Uterus (tissue), 4 donors: ENCODE measurements around the gene ESPNL. TPM values are rescaled to one million over a fixed set of nuclear protein-coding genes. Genes with fewer than 3 reads are reported as not detected.

Source experiments
- DNase-seq, 2 donors: peaks; one replicate each; pipeline ENCODE4 v3.0.0-alpha.2; 2019 to 2020
- H3K27ac ChIP-seq, 2 donors: fragments of 200-600 bp; sonication (generic); 1 replicate in 1 of 2; 2 replicates in 1 of 2; pipeline ENCODE4 v1.5.1; 2016 to 2018
- H3K27me3 ChIP-seq, 2 donors: fragments of 200-600 bp; sonication (generic); one replicate each; pipeline ENCODE4 v1.5.1; 2018 to 2019; ENCODE audit warnings: control low read depth in 1 of 2
- H3K36me3 ChIP-seq, 2 donors: fragments of 200-600 bp; sonication (generic); one replicate each; pipeline ENCODE4 v1.5.1; 2019; ENCODE audit warnings: control low read depth in 1 of 2
- H3K4me1 ChIP-seq, 2 donors: fragments of 200-600 bp; sonication (generic); one replicate each; pipeline ENCODE4 v1.5.1; 2018 to 2019; ENCODE audit warnings: control low read depth in 1 of 2
- H3K4me3 ChIP-seq, 2 donors: fragments of 200-600 bp; sonication (generic); 1 replicate in 1 of 2; 2 replicates in 1 of 2; pipeline ENCODE4 v1.5.1; 2018 to 2019; ENCODE audit warnings: mild to moderate bottlenecking in 1 of 2
- H3K9me3 ChIP-seq, 2 donors: fragments of 200-600 bp; sonication (generic); one replicate each; pipeline ENCODE4 v1.5.1; 2019; ENCODE audit warnings: control low read depth in 1 of 2
- POLR2A ChIP-seq, 2 donors: fragments of 450-650 bp; IDR thresholded peaks; one replicate each; pipeline ENCODE4 v1.6.1; 2016; ENCODE audit warnings: antibody characterized with exemption in 2 of 2, mild to moderate bottlenecking in 1 of 2, moderate library complexity in 1 of 2
- intact Hi-C: fragments of 100-400 bp; cut with DNase I; formaldehyde crosslinking; loops from one replicate; pipeline ENCODE4 v1.15.1; 2023; ENCODE audit warnings: low total_unique reads
- total RNA-seq, 4 donors: library from RNA; depleted of rRNA in 3 of 4; stranded (reverse); fragments of >200 nt in 3 of 4; gene quantifications; one replicate each; pipeline versions ENCODE4 v1.1.0 to v1.2.4, GENCODE V29; 2014 to 2023
- TF ChIP-seq, protein P1 (sequence below), 4 experiments: fragments of 200-600 bp in 2 of 4; fragments of 450-650 bp in 2 of 4; sonication (generic) in 2 of 4; IDR thresholded peaks; one replicate each; pipeline ENCODE4 v1.5.1; 2016 to 2019; ENCODE audit warnings: antibody characterized with exemption in 4 of 4, mild to moderate bottlenecking in 2 of 4, moderate library complexity in 1 of 4
- donor health status: DM: yes; HTN: yes; CAD: no.

The ESPNL gene
- total RNA-seq, 4 donors from 2014 or later: 0.34 to 7.7 TPM; not detected in 2

GRCh38 chr2:238161291-238162051 lies 61.3 kb downstream of the ESPNL start:
- peaks cover 0 to 12% of the 10 kb centered on the region in 2 donors for H3K4me1 ChIP-seq
- no peak overlapping the region for H3K4me3 ChIP-seq
- no peaks in the 10 kb centered on the region for H3K9me3 ChIP-seq
- DNase-seq: no peak
- intact Hi-C loops: no loop called here
- peaks cover 0 to 7% of the 10 kb centered on the region in 2 donors for H3K27me3 ChIP-seq
- no peaks in the 10 kb centered on the region for H3K36me3 ChIP-seq
- no peak overlapping the region for H3K27ac ChIP-seq
- TF ChIP-seq, protein P1, sequence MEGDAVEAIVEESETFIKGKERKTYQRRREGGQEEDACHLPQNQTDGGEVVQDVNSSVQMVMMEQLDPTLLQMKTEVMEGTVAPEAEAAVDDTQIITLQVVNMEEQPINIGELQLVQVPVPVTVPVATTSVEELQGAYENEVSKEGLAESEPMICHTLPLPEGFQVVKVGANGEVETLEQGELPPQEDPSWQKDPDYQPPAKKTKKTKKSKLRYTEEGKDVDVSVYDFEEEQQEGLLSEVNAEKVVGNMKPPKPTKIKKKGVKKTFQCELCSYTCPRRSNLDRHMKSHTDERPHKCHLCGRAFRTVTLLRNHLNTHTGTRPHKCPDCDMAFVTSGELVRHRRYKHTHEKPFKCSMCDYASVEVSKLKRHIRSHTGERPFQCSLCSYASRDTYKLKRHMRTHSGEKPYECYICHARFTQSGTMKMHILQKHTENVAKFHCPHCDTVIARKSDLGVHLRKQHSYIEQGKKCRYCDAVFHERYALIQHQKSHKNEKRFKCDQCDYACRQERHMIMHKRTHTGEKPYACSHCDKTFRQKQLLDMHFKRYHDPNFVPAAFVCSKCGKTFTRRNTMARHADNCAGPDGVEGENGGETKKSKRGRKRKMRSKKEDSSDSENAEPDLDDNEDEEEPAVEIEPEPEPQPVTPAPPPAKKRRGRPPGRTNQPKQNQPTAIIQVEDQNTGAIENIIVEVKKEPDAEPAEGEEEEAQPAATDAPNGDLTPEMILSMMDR (IDR thresholded peaks at IDR 0.05): no peak
- TF ChIP-seq POLR2A (IDR thresholded peaks at IDR 0.05): no peak

DNA sequence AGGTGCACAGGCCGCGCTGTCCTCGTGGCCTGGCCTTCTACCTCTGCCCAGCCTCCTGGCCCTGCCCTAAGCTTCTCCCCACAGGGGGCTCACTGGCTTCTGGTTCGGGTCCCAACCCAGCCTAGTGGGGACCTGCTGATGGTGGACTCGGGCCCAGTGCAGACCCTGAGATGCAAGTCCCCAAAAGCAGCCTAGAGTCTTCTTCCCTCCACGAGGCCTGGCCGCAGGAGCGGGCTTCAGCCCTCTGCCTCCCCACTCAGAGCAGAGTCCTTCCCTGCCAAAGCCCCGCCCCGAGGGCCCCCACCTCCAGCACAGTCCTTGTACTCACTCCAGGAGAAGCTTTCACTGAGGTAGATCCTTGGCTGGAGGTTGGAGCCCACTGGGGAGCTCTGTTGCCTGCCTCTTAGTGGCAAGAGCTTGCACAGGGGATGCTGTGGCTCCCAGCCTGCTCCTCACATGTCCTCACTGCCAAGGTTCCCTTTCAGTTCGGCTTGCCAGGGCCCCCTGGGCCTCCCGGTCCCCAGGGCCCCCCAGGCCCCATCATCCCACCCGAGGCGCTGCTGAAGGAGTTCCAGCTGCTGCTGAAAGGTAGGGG lies 62.2 kb downstream of the ESPNL start:
- Histone ChIP-seq H3K27me3 (peaks cover 0 to 7% of the 10 kb centered on the region in 2 donors), H3K4me3 (no peak overlapping the region), H3K27ac (no peak overlapping the region), H3K9me3 (no peaks in the 10 kb centered on the region), H3K4me1 (peaks cover 0 to 12% of the 10 kb centered on the region in 2 donors), H3K36me3 (no peaks in the 10 kb centered on the region)
- intact Hi-C loops: no loop called here
- no peak for DNase-seq
- TF ChIP-seq, protein P1 (IDR thresholded peaks at IDR 0.05): no peak
- TF ChIP-seq POLR2A (IDR thresholded peaks at IDR 0.05): no peak

DNA sequence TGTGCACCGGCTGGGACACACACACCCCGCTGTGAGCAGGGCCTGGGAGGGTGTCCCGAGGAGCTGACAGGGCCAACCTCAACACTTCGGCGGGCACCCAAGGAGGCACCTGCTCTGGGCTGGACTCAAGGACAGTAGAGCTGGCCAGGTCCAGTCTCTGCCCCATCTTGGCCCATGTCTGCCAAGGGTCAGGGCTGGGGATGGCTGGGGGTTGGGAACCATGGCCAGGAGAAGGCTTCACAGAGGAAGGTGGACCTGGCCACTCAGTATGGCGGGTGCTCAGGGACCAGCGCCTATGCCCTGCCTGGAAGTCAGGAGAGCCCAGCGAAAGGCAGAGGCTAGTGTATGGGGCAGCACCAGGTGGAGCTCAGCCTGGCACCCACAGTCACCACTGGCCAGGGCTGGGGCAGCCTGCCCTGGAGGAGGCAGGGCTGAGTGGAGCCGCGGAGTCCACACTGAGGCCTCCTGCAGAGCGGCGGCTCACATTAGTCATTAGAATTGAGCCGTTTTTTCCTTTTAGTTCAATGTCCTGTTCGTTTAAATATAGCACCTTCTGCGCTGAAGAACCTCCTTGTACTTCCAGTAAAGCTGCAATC lies 62.8 kb downstream of the ESPNL start:
- no peak overlapping the region for H3K27ac ChIP-seq

DNA sequence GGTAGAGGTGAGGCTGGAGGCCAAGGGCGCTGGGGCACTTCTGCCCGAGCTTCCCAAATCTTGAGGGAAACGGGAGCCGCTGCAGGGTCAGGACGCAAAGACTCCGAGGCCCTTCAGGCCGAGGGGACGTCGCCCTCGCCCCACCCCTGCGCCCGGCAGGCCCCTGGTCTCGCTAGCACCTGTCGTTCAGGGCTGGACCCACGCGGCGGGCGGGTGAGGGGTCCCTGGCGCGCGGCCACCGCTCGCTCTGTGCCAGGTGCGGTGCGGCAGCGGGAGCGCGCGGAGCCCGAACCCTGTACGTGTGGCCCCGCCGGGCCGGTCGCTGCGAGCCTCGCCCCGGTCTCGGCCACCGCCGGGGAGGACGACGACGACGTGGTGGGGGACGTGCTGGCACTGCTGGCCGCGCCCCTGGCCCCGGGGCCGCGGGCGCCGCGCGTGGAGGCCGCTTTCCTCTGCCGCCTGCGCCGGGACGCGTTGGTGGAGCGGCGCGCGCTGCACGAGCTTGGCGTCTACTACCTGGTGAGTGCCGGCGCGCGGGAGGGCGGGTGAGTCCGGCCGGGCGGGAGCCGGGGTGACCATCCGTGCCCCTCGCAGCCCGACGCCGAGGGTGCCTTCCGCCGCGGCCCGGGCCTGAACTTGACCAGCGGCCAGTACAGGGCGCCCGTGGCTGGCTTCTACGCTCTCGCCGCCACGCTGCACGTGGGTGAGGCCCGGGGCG lies 63.5 kb downstream of the ESPNL start:
- Histone ChIP-seq H3K36me3 (no peaks in the 10 kb centered on the region), H3K4me3 (no peak overlapping the region), H3K9me3 (no peaks in the 10 kb centered on the region), H3K4me1 (peaks cover 0 to 12% of the 10 kb centered on the region in 2 donors), H3K27ac (no peak overlapping the region), H3K27me3 (peaks cover 0 to 7% of the 10 kb centered on the region in 2 donors)
- TF ChIP-seq, protein P1 (IDR thresholded peaks at IDR 0.05): no peak
- no peak for TF ChIP-seq POLR2A (IDR thresholded peaks at IDR 0.05)
- intact Hi-C loops: no loop called here
- DNase-seq: no peak

More for the DNA sequence above, 62.8 kb downstream of the ESPNL start:
- H3K27me3 ChIP-seq: peaks cover 0 to 7% of the 10 kb centered on the region in 2 donors
- no peak for DNase-seq
- H3K9me3 ChIP-seq: no peaks in the 10 kb centered on the region
- H3K4me3 ChIP-seq: no peak overlapping the region
- TF ChIP-seq, protein P1 (IDR thresholded peaks at IDR 0.05): no peak
- TF ChIP-seq POLR2A (IDR thresholded peaks at IDR 0.05): no peak
- intact Hi-C loops: no loop called here
- H3K4me1 ChIP-seq: peaks cover 0 to 12% of the 10 kb centered on the region in 2 donors
- no peaks in the 10 kb centered on the region for H3K36me3 ChIP-seq
